ENCODE results near the gene RIN2.
"Not testable (repeated sequence)": the region's sequence is repeated elsewhere in the genome, so short reads cannot be mapped to it uniquely, and the experiment has no call there.

The RIN2 gene

DNA sequence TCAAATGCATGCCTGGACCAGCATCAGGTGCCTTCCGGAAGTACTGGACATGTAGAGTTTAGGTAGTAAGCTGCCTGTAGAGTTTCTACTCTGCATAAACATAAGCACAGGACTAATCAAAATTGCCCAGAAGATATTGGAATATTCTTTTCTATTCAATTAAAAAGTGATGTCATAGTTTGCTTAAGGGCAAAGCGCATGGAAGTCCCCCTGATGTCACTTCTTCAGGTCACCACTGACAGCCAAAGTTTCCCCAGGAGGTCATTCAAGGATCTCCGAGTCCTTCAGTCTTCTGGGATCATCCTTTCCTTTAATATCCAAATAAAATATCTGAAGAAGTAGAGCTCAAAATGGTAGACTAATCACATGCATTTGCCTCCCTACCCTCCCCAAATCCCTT is 17.5 kb upstream of the RIN2 start:
- DNase-seq, result no peak

DNA sequence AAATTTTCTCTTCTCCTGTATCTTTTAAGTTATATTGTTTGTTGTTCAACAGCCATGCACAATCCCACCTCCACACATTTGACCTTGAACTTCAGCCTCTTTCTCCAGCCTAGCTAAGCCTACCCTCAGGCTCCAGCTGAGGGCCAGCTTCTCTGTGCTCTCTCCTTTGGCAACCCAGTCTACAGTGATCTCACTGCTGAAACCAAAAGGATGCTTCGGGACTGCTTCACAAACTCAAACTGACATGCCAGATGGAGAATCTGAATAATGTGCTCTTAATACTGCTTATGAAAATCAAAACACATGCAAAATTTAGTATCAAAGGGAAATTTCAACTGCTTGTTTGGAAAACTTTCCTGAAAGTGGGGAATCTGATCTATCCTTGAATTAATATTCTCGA is 16.1 kb upstream of the RIN2 start:
- DNase-seq, result no peak

DNA sequence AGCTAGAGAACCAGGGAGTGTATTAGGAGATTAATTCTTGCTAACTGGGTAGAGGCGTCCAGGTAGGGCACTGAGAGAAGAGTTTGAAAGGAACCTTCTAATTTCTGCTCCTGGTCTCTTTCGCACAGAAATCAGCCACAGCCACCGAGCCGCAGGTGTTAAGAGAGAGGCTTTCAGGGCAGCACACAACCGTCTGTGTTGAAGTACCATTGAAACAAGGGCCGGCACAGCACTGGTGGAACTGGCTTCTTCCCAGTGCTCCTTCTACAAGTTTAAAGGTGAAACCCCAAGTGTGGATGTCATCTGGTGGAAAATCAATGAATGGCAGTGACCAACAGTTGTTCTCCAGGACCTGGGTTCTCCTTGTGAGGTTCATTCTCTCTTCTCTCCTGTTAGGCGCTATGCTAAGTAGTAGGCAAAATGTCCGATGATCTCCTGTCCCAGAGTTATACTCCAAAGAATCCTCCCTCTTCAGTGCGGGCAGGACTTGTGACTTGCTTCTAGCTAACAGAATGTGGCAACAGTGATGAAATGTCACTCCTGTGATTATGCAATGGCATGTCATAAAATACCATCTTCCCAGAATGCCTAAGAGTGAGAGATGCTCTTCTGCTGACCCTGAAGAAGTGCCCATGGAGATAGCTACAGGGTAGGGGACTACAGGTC is 15.0 kb upstream of the RIN2 start:
- peak; percentile 8 for DNase-seq

DNA sequence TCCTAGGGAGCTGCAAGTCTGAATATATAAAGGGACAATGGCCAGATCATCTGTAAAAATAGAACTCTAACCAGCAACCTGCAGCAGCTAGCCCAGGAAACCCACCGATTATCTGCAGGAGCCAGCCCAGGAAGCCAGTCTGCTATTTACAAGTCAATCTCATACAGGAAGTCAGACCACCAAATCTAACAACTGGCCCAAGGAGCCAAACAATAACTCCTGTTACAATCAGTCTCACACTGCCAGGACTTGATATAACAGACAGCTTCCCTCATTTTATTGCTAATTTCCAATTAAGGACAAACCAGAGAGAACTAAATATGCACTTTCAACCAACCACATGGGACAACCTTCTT is 14.4 kb upstream of the RIN2 start:
- no peak for DNase-seq

DNA sequence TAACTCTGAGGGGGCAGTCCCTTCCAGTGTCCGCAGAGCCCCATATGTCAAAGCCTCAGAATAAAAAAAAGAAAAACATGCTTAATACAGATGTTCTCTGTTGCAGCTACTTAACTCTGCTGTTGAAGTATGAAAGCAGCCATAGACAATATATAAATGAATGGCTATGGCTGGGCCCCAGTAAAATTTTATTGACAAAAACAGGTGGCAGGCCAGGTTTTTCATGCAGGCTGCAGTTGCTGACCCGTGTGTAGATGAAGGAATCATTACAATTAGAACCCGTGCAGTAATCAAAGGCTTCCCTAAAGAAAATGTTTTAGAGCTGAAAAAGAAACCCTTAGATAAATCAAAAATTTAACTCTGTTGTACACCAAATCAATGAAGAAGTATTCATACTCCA is 13.0 kb upstream of the RIN2 start:
- DNase-seq, result no peak

DNA sequence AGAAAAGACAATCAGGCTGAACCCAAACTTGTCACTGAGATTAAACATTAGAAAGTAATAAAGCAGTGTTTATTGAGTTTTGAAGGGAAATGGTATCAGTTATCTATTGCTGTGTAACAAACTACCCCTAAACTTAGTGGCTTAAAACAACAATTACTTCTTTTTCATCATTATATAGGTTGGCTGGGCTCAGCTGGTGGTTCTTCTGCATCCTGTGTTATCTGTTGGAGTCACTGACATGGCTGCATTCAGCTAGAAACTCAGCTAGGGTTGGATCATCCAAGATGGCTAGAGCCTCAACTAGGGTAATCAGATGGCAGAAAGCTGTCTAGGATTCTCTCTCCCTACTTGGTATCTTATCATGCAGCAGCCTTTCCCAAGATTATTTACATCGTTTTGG is 12.5 kb upstream of the RIN2 start:
- no peak for DNase-seq

DNA sequence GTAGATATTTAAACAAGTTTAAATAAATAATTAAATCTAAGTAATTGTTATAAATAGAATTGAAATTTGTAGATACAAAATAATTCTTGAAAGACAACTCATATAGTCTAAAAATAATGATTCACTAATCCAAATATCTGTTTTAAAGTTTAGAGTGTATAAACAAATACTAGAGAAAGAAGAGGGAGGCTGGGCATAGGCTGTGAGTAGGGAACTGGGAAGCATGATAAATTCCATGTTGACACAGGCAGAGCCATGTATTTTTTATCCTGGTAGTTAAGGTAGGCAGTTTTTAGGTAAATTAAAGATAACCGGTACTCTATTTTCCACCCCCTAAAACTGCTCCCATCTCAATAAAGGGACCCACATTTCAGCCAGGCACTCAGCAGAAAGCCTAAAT is 11.7 kb upstream of the RIN2 start:
- DNase-seq, result no peak

DNA sequence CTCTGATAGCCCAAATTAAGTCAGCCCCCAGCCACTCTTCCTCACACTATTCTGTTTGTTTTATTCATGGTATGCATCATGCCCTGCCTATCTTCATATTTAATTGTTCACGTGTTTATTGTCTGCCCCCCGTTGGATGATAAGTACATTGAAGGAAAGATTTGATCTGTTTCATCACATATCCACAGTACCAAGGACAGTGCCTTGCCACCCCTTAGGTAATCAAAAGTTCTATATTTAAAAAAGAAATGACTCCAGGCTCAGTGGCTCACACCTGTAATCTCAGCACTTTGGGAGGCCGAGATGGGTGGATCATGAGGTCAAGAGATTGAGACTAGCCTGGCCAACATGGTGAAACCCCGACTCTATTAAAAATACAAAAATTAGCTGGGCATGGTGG is 10.2 kb upstream of the RIN2 start:
- DNase-seq, result no peak

DNA sequence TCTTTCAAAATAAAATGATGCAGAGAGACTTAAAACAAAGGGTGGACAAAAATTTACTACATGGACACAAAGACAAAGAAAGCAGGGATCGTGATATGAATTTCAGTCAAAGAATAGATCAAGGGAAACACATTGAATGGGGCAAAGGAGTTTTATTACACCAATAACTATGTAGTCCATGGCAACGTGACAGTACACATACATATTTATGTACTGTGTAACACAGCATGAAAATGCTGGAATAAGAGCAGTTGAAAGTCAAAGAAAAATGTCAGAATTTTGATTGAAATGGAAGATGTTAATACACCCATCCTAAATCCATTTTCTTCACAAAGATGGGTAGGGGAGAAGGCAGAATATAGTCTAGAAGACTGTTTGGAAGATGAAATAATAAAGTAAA is 9.4 kb upstream of the RIN2 start:
- DNase-seq, result no peak

DNA sequence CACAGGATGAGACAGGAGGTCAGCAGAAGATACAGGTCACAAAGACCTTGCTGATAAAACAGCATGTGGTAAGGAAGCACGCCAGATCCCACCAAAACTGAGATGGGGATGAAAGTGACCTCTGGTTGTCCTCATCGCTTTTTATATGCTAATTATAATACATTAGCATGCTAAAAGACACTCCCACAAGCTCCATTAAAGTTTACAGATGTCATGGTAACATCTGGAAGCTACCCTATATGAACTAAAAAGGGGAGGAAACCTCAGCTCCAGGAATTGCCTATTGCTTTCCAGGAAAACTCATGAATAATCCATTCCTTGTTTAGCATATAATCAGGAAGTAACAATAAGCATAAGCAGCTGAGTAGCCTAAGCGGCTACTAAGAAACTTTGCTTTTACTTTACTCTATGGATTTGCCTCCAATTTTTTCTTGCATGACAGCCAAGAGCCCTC is 8.4 kb upstream of the RIN2 start:
- DNase-seq, result no peak

DNA sequence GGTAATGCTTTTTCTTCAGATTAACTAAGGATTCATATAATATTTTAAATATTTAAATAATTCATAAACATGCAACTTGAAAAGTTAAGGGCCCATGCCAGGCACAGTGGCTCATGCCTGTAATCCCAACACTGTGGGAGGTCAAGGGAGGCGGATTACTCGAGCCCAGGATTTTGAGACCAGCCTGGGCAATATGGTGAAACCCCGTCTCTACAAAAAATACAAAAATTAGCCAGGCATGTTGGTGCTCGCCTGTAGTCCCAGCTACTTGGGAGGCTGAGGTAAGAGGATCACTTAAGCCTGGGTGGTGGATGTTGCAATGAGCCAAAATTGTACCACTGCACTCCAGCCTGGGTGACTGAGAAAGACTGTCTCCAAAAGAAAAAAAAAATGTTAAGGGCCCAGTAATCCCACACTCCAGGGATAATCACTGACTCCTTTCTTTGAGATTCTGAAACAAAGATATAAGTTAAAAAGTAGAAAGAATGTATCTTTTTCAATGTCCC is 7.9 kb upstream of the RIN2 start:
- no peak for DNase-seq

DNA sequence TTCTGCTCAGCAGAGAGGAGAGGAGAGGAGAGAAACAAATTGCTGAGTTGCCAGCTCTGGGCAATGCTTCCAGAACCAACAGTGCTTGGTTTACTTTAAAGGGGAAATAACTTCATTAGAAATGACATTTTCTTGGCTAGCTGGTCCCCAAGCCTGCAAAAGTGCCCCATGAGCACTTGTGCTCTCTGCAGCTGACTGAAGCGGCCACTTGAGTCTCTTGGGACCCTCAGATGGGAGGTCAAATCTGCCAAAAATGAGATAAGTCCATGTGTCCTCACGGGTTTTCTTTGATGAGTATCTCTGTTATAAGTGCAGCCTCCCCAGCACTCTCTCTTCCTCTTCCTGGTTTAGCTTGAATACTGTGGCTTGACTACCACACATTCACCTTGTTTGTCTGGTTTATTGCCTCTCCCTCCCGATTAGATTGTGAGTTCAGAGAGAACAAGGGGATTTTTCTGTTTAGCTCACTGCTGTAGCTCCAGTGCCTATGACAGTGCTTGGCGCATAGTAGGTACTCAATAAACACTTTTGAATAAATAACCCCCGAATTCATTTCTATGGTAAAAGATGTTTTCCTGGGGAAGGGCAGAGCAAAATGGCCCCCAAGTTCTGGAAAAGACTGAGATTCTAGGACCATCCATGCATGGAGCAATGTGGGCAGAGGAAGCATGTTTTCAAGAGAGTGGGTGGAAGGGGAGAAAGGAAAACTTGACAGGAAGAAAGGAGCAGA is 7.0 kb upstream of the RIN2 start:
- DNase-seq, result peak; percentile 4

DNA sequence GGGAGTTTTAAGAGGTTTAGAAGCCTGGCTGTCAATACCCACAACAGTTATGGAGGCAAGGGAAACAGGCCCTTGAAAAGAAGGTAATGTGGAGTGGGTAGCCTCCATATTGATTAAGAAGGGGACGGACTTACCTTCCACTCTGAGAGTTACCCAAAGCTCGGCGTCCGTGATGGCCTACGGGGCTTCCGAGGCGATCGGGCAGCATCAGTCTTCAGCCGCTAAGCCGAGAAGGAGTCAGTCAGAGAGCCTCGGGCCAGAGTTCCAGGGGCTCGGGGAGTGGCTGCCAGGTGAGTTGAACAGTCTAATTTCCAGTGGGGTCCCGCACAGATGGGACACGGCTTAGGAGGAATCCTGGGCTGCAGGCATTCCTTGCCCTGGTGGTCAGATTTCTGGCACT is 3.9 kb upstream of the RIN2 start:
- DNase-seq, result not testable (repeated sequence)

DNA sequence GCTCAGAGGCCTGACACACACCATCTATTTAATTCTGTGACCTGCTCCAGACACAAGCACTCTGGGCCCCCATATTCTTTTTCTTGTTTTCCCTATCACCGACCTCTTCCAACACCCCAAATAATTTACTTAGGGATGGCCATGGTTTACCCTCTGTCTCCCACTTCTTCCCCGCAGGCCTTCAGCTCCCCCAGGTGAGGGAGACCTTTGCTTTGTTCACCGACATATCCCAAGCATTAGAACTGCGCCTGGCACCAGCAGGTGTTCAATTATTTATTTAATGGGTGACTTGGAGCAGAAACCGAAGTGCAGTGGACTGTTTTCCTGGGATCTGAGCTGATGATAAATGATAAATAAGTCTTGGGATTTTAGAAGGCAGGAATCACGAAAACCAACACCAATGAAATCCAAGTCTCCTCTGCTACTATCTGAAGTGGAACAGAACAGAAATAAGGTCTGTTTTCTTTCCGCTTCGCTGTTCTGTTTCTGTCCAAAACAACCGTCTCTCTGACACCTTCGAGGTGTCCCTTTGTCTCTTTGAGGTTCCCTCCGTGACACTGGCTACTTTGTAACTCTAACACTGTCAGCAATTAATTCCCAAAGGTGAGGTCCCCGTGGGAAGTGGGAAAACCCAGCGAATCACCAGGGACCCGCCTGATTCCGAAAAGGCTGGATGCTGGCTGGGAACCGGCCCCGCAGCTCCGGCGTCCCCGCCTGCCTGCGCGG is 1.1 kb upstream of the RIN2 start:
- DNase-seq, result no peak

DNA sequence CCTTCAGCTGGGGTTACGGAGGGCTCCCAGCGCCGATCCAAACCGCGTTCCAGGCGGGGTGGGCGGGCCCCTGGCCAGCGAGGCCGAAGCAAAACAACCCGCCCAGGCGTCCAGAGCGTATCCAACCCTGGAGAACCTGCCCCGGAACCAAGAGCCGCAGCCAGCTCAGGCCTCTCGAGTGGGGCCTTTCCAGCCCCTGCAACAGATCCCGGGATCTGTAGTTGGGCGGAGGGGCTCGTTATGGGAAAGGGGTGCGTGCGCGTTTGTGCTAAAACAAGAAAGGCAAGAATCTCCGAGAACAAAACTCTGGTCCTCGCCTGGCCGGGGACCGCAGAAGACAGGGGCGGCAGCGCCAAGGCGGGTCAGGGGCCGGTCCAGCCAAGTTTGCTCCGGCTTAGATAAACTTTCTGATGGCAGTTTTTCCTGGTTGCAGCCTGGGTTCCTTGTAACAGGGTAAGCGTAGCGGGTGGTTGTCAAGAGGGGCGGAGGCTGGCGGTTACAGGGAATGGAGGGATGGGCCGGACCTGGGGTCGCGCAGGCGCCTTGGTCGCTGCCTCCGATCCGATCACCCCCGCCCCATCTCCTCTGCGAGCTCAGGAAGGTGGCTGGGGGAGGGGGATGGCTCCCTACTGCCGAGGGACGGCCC is 448 bp upstream of the RIN2 start:
- DNase-seq, result no peak

DNA sequence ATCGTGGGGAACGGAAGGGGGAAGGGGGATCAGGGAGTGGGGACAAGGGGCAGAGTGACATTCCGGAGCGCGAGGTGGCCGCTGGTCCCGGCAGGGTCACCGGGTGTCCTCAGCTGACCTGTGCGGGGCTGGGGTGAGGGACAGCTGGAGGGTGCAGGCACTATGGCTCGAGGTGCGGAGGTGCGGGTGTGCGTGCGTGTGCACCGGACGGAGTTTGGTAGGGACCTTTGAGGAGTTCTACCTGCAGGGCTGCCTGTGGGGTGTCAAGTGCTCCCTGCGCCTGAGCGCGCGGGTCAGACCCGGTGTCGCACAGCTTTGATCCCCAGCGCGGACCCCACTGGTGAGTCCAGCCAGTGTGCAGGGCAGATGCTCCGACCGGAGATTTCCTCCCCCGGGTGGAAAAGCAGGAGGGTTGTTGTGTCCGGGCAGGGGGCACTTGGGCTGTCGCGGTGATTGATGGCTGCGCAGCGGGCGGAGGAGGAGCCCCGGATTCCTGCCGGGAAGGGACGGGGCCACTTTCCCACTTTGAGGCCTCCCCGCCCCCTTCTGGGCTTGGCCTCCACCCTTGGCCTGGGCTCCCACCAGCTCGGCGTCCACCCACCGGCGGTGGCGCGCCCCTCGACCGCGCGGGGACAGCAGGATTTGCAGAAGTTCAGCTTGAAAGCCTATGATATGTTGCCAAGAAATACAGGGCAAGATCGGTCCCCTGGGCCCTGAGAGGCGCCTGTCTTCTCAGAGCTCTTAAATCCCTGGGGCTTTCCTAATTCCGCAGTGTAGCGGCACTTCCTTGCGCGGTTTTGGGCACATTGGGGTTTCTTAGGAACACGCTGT is 658 bp downstream of the RIN2 start:
- no peak for DNase-seq

DNA sequence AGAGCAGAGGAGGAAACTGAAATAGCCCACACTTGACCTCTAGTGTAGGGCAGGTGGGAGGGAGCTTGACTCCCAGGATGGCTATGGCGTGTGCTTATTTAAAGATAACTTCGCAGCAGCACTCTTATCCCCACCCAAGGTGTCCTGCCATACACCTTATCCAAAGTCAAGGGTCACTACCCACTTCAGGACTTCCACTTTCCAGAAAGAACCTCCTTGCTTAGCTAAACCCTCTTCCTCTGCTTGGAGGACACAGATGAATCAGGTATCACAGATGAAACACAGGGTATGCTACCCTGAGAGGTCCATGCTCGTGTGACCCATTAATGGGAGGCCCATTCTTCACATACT is 2.3 kb downstream of the RIN2 start:
- no peak for DNase-seq

DNA sequence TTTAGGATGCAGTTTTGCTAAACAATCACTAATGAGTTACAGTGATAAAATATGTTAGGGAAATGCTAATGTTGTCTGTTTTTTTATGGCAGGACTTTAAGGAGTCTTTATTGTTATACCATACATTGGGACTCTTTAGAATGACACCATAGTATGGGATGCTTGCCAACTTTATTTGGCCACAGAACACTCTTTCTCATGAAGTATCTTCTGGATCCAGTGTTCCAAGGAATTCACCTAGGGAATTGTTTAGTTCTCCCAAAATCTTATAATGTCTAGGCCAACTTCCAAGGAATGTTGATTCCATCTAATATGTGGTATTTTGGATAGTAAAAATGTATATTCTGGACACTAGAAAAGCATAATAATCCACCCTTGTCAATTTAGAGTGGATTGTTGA is 3.3 kb downstream of the RIN2 start:
- DNase-seq, result no peak

DNA sequence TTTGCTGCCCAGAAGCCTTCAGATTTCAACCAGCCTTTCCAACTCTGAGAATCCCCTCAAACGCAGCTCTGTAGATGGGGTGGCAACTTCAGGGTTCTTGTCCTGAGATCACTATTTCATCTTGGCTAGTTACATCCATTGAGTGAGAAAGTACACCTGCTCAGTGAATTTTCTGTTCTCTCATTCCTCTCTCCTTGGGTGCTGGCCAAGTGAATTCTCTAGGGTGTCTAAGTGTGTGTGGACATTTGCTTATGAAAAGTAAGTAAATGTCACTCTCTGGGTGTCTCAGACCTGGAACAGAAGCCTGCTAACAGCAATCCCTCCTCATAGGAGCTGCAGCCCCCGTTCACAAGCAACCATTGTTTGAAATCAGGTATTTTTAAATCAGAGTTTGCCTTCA is 3.8 kb downstream of the RIN2 start:
- DNase-seq, result no peak

DNA sequence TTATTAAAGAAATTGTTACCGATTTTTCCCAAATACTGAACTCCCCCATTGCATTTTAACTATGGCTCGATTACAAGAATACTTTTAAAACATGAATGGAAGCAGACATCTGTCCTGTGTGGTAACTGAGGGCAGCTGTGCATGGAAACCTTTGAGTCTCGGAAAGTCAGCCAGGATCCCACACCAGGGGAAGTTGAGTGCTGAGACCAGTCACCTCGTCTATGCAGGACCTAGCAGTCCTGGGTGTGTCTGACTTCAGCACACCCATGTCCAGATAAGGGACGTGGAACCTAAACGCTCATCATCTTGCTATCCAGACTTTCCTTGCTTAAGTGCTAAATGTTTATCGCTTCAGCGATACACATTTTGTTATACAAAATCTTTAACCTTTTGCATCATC is 6.1 kb downstream of the RIN2 start:
- no peak for DNase-seq

DNA sequence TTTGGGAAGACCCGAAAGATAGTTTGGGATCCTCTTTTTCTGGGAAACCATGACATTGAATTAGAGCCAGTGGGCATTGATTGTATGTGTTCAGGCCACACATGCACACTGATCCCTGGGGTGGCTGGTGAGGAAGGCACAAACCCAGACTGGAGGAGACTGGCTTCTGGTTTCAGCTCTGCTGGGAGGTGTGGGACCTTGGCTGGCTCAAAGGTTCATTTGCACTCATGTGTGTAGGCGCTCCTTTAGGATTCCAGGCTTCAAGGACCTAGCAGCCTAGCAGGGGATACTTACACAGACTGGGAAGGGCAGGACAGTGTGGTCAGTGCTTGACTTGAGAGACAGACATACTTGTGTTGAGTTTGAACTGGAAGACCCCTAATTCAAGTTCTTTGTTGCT is 7.2 kb downstream of the RIN2 start:
- DNase-seq, result no peak

DNA sequence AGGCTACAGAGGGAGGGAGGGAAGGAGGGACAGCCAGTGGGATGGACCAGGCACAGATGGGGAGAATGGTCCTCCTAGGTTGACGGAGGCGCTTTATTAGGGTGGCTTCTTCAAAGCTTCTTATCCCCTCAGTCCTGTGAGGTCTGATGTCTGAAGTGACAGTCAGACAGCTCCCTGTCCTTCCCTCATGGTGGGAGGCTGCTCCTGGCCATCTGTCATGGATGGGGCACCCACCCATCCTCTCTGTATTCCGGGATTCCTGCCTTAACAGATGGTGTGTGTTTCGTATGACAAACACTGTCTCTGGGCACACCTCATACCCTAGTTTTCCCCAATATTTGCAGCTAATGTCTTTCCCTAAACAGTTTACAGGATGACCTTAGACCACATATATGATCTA is 7.9 kb downstream of the RIN2 start:
- no peak for DNase-seq

DNA sequence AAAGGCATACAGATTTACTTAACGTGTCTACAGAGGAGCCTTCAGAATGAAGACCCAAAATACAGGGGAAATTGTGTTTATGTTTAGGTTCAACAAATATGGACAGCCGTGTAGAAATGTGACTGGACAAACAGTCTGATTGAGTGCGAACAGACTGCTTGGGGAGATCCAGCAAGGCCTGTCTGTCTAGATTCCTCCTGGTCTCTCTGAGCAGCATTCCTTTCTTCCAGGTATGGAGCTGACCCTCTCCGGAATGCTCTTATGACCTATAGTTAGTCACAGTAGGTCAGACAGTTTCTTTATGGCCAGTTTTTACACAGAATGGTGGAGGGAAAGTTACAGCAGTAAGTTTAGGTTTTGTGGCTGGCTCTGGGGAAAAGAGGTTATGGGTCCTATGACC is 9.0 kb downstream of the RIN2 start:
- DNase-seq, result no peak

Measured in OCI-M1 (cell line).